GM06990 (cell line): ENCODE results near the gene SH2D2A.

Experiments used
- DNase-seq: peaks from one replicate; pipeline ENCODE4 v3.0.0-alpha.2; 2011; ENCODE audit not compliant: insufficient read length; ENCODE audit errors: extremely low read depth
- H3K27me3 ChIP-seq: replicated peaks from 2 replicates; pipeline ENCODE4 v1.6.0; 2011; ENCODE audit warnings: low read length; ENCODE audit not compliant: control insufficient read depth, insufficient read depth
- H3K36me3 ChIP-seq: 2 replicates; pipeline ENCODE4 v1.5.1; 2011; ENCODE audit warnings: low read length; ENCODE audit not compliant: control insufficient read depth, insufficient read depth
- H3K4me3 ChIP-seq: replicated peaks from 2 replicates; pipeline ENCODE4 v1.5.1; 2011; ENCODE audit warnings: low read depth, mild to moderate bottlenecking, control low read depth, low read length
- TF ChIP-seq, protein P1 (sequence below): IDR thresholded peaks from 2 replicates; pipeline ENCODE4 v1.5.1; 2011; ENCODE audit warnings: low read length, control low read depth, mild to moderate bottlenecking, inconsistent platforms; ENCODE audit not compliant: insufficient read depth, poor library complexity, severe bottlenecking

SH2D2A gene

DNA sequence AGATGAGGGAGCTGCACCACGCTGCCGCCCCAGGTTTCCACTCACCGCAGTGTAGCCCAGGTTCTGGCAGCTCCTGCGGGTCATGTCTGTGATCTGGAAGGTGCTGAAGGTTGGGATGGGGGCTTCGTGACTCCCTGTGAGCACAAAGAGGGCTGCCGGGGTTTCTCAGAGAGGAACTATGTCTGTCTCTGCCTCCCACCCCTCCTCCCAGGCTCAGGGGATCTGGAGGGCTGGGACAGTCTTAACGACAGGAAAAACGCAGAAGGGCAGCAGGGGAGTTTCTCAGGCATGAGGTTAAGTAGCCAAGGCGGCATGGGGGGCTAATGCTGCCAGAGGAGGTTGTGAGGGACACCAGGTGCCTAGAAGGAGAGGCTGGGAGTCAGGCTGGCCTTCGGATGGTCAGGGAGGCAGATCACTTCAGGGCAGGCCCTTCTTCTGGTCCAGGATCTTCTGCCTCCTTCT lies 656 bp downstream of the SH2D2A start:
- Histone ChIP-seq H3K27me3 (no peaks in the 10 kb centered on the region; the same call in 1 of the 2 replicates), H3K4me3 (peak overlapping the region; percentile 57), H3K36me3 (no peaks in the 10 kb centered on the region)
- no peak for DNase-seq
- TF ChIP-seq, protein P1, sequence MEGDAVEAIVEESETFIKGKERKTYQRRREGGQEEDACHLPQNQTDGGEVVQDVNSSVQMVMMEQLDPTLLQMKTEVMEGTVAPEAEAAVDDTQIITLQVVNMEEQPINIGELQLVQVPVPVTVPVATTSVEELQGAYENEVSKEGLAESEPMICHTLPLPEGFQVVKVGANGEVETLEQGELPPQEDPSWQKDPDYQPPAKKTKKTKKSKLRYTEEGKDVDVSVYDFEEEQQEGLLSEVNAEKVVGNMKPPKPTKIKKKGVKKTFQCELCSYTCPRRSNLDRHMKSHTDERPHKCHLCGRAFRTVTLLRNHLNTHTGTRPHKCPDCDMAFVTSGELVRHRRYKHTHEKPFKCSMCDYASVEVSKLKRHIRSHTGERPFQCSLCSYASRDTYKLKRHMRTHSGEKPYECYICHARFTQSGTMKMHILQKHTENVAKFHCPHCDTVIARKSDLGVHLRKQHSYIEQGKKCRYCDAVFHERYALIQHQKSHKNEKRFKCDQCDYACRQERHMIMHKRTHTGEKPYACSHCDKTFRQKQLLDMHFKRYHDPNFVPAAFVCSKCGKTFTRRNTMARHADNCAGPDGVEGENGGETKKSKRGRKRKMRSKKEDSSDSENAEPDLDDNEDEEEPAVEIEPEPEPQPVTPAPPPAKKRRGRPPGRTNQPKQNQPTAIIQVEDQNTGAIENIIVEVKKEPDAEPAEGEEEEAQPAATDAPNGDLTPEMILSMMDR: no peak

GRCh38 chr1:156815307-156815826 lies 1.3 kb downstream of the SH2D2A start:
- Histone ChIP-seq H3K36me3 (no peaks in the 10 kb centered on the region), H3K27me3 (no peaks in the 10 kb centered on the region; the same call in 1 of the 2 replicates), H3K4me3 (no peak overlapping the region)
- TF ChIP-seq, protein P1: no peak
- DNase-seq: no peak

DNA sequence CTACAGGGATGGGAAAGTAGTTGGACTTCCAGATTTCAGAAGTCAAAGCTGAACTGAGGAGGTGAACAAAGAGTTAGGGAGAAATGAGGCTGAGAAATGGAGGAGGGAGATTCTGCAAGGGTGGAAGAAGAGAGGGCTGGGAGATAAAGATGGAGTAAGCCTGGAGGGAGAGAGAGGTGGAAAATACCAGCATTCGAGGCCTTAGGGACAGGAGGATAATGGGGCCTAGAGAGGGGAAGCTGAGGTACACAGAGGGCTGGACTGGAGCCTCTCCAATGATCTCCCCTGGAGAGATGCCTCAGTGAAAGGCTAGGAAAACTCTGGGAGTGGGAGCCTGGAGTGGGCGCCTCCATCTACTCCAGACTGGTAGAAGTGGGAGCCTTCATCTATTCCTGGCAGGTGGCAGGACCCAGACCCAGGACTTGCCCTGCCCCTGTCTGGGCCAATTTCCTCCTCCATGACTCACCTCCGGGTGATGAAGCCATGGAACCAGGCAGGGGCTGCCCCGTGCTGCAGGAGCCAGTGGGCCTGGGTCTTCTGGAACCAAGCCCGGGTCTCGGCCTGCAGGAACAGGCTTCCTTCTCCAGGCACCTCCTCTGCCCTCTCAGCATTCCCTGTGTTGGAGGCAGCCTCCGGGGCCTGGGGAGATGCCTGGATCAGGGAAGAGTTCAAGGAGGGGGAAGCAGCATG lies 1.9 kb downstream of the SH2D2A start:
- H3K36me3 ChIP-seq: no peaks in the 10 kb centered on the region
- no peak overlapping the region for H3K4me3 ChIP-seq
- H3K27me3 ChIP-seq: no peaks in the 10 kb centered on the region; the same call in 1 of the 2 replicates
- no peak for DNase-seq
- TF ChIP-seq, protein P1: no peak

DNA sequence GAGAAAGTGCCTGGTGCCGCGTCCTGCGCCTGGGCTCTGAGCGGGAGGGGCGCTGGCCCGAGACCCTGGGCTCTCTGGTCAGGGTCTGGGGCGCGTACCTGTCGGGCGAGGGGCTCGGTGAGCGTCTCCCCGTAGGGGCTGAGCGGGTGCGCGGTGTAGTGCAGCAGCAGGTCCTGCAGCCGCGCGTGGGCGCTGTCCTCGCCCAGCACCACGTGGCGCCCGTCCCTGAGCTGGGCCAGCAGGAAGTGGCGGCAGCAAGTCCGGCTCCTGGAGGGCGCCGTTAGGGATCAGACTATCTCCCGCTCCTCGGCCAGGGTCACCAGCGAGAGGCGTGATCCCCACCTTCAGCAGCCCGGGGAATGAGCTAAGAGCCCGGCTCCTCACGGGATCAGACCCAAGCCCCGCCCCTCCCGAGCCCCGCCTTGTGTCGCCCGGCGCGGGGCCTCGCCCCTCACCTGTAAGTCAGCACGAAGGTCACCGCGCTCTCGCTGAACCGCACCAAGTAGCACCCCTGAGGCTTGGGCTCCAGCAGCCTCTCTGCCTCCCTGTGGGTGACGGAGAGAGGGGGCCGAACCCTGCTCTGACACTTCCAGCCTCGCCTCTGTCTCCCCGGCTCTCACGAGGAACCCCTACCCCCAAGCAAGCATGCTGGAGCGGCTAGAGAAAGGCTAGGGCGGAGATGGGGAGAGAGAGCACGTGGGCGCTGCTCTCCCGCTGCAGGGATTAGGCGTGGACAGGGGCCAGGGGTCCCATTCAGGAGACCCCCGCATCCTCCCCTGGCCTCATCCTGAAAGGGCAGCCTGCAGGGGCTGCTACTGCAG lies 2.7 kb downstream of the SH2D2A start:
- Histone ChIP-seq H3K4me3 (peak overlapping the region; percentile 32), H3K36me3 (no peaks in the 10 kb centered on the region), H3K27me3 (no peaks in the 10 kb centered on the region; the same call in 1 of the 2 replicates)
- TF ChIP-seq, protein P1: peak; percentile 48
- DNase-seq: peak; percentile 78

GRCh38 chr1:156813298-156813697 lies 3.4 kb downstream of the SH2D2A start:
- H3K27me3 ChIP-seq: no peaks in the 10 kb centered on the region; the same call in 1 of the 2 replicates
- no peak for DNase-seq
- no peak overlapping the region for H3K4me3 ChIP-seq
- TF ChIP-seq, protein P1: no peak
- H3K36me3 ChIP-seq: no peaks in the 10 kb centered on the region
